H1 (cell line): ENCODE results near the gene CWC27. TPM values are rescaled to one million over a fixed set of nuclear protein-coding genes. Genes with fewer than 3 reads are reported as not detected.

ENCODE experiments used
- CTCF ChIA-PET: fragments of 300-600 bp; sonication (Branson Sonifier 250); formaldehyde crosslinking; loops from one replicate; lab custom pipeline; 2021; ENCODE audit not compliant: partially characterized antibody; lab: Charles Lee
- POLR2A ChIA-PET: fragments of 300-600 bp; sonication (Branson Sonifier 250); formaldehyde crosslinking; loops from one replicate; lab custom pipeline; 2021; ENCODE audit warnings: inconsistent platforms; ENCODE audit not compliant: partially characterized antibody; lab: Charles Lee
- DNase-seq, 2 experiments: peaks; one replicate each; pipeline versions ENCODE4 v3.0.0 to v3.0.0-alpha.2; 2010 to 2022; ENCODE audit warnings: low spot score in 2 of 2, low read depth in 1 of 2, mixed read lengths in 1 of 2
- FAIRE-seq: peaks from 2 replicates; lab custom pipeline; 2011; peaks lifted over from hg19 to GRCh38; lab: Jason Lieb, UNC
- H2AFZ ChIP-seq: 2 replicates; pipeline ENCODE4 v1.8.1; 2012; ENCODE audit warnings: low read length, inconsistent platforms
- H2AK5ac ChIP-seq: 2 replicates; pipeline ENCODE4 v1.6.1; 2013; ENCODE audit warnings: low read depth, low read length
- H2BK120ac ChIP-seq: replicated peaks from 2 replicates; pipeline ENCODE3; 2013; ENCODE audit warnings: low read depth, low read length, inconsistent platforms
- H2BK12ac ChIP-seq: 2 replicates; pipeline ENCODE4 v1.6.1; 2013; ENCODE audit warnings: low read depth, low read length
- H2BK15ac ChIP-seq: 2 replicates; pipeline ENCODE4 v1.6.1; 2013; ENCODE audit warnings: low read length
- H2BK20ac ChIP-seq: 2 replicates; pipeline ENCODE4 v1.6.1; 2013; ENCODE audit warnings: low read length
- H2BK5ac ChIP-seq: 2 replicates; pipeline ENCODE4 v1.6.1; 2013; ENCODE audit warnings: low read depth, low read length
- H3K14ac ChIP-seq: 2 replicates; pipeline ENCODE4 v1.6.1; 2013; ENCODE audit warnings: inconsistent platforms; ENCODE audit not compliant: insufficient read length
- H3K18ac ChIP-seq: 2 replicates; pipeline ENCODE4 v1.6.1; 2013; ENCODE audit warnings: low read length; ENCODE audit errors: extremely low read depth
- H3K23ac ChIP-seq: 2 replicates; pipeline ENCODE4 v1.6.1; 2013; ENCODE audit warnings: inconsistent platforms; ENCODE audit not compliant: insufficient read length
- H3K23me2 ChIP-seq: 2 replicates; pipeline ENCODE4 v1.6.1; 2013; ENCODE audit warnings: low read depth, low read length
- H3K27ac ChIP-seq: 2 replicates; pipeline ENCODE4 v1.6.1; 2011; ENCODE audit warnings: low read depth, low read length, inconsistent platforms
- H3K27me3 ChIP-seq, 4 experiments: replicated peaks in 1 of 4; 1 replicate in 1 of 4; 2 replicates in 3 of 4; pipeline versions ENCODE4 v1.6.1 to v1.8.1; 2011 to 2013; ENCODE audit warnings: low read length in 3 of 4, mild to moderate bottlenecking in 3 of 4, inconsistent platforms in 2 of 4, mixed read lengths in 2 of 4, moderate library complexity in 1 of 4; ENCODE audit not compliant: control insufficient read depth in 3 of 4, insufficient read depth in 3 of 4; ENCODE audit errors: extremely low read depth in 1 of 4
- H3K36me3 ChIP-seq, 4 experiments: 2 replicates each; pipeline versions ENCODE4 v1.6.1 to v1.8.1; 2011 to 2013; ENCODE audit warnings: mild to moderate bottlenecking in 4 of 4, low read length in 3 of 4, moderate library complexity in 2 of 4, control low read depth in 1 of 4, inconsistent platforms in 1 of 4; ENCODE audit not compliant: insufficient read depth in 4 of 4, control insufficient read depth in 2 of 4
- H3K4ac ChIP-seq: replicated peaks from 2 replicates; pipeline ENCODE3; 2013; ENCODE audit warnings: low read length, low read depth, mixed read lengths, inconsistent platforms; ENCODE audit not compliant: insufficient read length
- H3K4me1 ChIP-seq, 4 experiments: replicated peaks in 1 of 4; 1 replicate in 1 of 4; 2 replicates in 3 of 4; pipeline versions ENCODE4 v1.6.1 to v1.8.1; 2011 to 2013; ENCODE audit warnings: low read length in 3 of 4, inconsistent platforms in 2 of 4, mixed read lengths in 1 of 4; ENCODE audit not compliant: insufficient read depth in 4 of 4, control insufficient read depth in 3 of 4
- H3K4me2 ChIP-seq, 2 experiments: 2 replicates each; pipeline versions ENCODE4 v1.6.1 to v1.8.1; 2011 to 2013; ENCODE audit warnings: low read depth in 2 of 2, low read length in 2 of 2, control low read depth in 1 of 2, inconsistent platforms in 1 of 2, mild to moderate bottlenecking in 1 of 2; ENCODE audit not compliant: insufficient read depth in 1 of 2
- H3K4me3 ChIP-seq, 4 experiments: fragments of 200-600, 300-600 bp in 1 of 4; sonication (generic), shearing (Covaris generic), sonication (Bioruptor Twin) in 1 of 4; 2 replicates each; pipeline versions ENCODE4 v1.5.1 to v1.8.1; 2011 to 2016; ENCODE audit warnings: low read length in 4 of 4, low read depth in 3 of 4, control low read depth in 2 of 4, inconsistent platforms in 2 of 4, mild to moderate bottlenecking in 2 of 4, mixed read lengths in 1 of 4, moderate library complexity in 1 of 4; ENCODE audit not compliant: insufficient read depth in 2 of 4; ENCODE audit errors: extremely low read depth in 1 of 4
- H3K56ac ChIP-seq: replicated peaks from 2 replicates; pipeline ENCODE3; 2013; ENCODE audit warnings: low read depth, mild to moderate bottlenecking, mixed read lengths, low read length, inconsistent platforms; ENCODE audit not compliant: insufficient read length
- H3K79me1 ChIP-seq: 2 replicates; pipeline ENCODE4 v1.6.1; 2013; ENCODE audit warnings: low read depth, low read length, control low read depth
- H3K79me2 ChIP-seq, 2 experiments: 2 replicates each; pipeline versions ENCODE4 v1.6.1 to v1.8.1; 2012 to 2013; ENCODE audit warnings: low read length in 2 of 2, mild to moderate bottlenecking in 2 of 2, inconsistent platforms in 1 of 2; ENCODE audit not compliant: insufficient read depth in 2 of 2, control insufficient read depth in 1 of 2
- H3K9ac ChIP-seq, 4 experiments: replicated peaks in 1 of 4; 1 replicate in 1 of 4; 2 replicates in 3 of 4; pipeline versions ENCODE4 v1.6.1 to v1.8.1; 2011 to 2013; ENCODE audit warnings: low read depth in 3 of 4, low read length in 3 of 4, control low read depth in 2 of 4, mild to moderate bottlenecking in 2 of 4, moderate library complexity in 2 of 4, inconsistent platforms in 1 of 4; ENCODE audit errors: extremely low read depth in 1 of 4
- H3K9me3 ChIP-seq, 2 experiments: 2 replicates each; pipeline versions ENCODE4 v1.6.1 to v1.8.1; 2012 to 2013; ENCODE audit warnings: mild to moderate bottlenecking in 2 of 2, moderate library complexity in 2 of 2, control low read depth in 1 of 2, inconsistent platforms in 1 of 2, low read depth in 1 of 2, low read length in 1 of 2, mixed read lengths in 1 of 2; ENCODE audit not compliant: insufficient read depth in 2 of 2
- H4K20me1 ChIP-seq, 2 experiments: replicated peaks in 1 of 2; 2 replicates each; pipeline versions ENCODE3 to v1.8.1; 2011 to 2013; ENCODE audit warnings: inconsistent platforms in 2 of 2, low read length in 2 of 2, mild to moderate bottlenecking in 1 of 2; ENCODE audit not compliant: insufficient read depth in 2 of 2, control insufficient read depth in 1 of 2
- H4K5ac ChIP-seq: 2 replicates; pipeline ENCODE4 v1.6.1; 2013; ENCODE audit warnings: low read length, low read depth, mixed read lengths, inconsistent platforms; ENCODE audit not compliant: insufficient read length
- H4K8ac ChIP-seq: 2 replicates; pipeline ENCODE4 v1.8.0; 2013; ENCODE audit warnings: mild to moderate bottlenecking, moderate library complexity, low read length, inconsistent platforms; ENCODE audit not compliant: insufficient read depth; ENCODE audit errors: extremely low read depth
- H4K91ac ChIP-seq: replicated peaks from 2 replicates; pipeline ENCODE3; 2013; ENCODE audit warnings: low read length, mixed read lengths, inconsistent platforms; ENCODE audit not compliant: insufficient read length
- ATF2 ChIP-seq: IDR thresholded peaks from 2 replicates; pipeline ENCODE4 v1.6.1; 2012; ENCODE audit warnings: low read length, inconsistent platforms
- ATF3 ChIP-seq: IDR thresholded peaks from 2 replicates; pipeline ENCODE4 v1.6.1; 2011; ENCODE audit warnings: low read depth, mild to moderate bottlenecking, low read length; ENCODE audit not compliant: insufficient read depth
- BCL11A ChIP-seq, 2 experiments: IDR thresholded peaks; one replicate each; pipeline ENCODE4 v1.6.1; 2011; ENCODE audit warnings: low read depth in 2 of 2, low read length in 2 of 2, mild to moderate bottlenecking in 2 of 2
- CHD1 ChIP-seq: IDR thresholded peaks from 2 replicates; pipeline ENCODE4 v1.6.1; 2012; ENCODE audit warnings: low read depth, low read length, improper control_type of control experiment
- EP300 ChIP-seq, 2 experiments: IDR thresholded peaks; 1 replicate in 1 of 2; 2 replicates in 1 of 2; pipeline ENCODE4 v1.6.1; 2011 to 2012; ENCODE audit warnings: low read depth in 2 of 2, low read length in 2 of 2, mild to moderate bottlenecking in 2 of 2, borderline replicate concordance in 1 of 2, inconsistent platforms in 1 of 2, moderate library complexity in 1 of 2
- POLR2AphosphoS5 ChIP-seq: IDR thresholded peaks from 2 replicates; pipeline ENCODE4 v1.6.1; 2011; ENCODE audit warnings: low read depth, low read length
- POU5F1 ChIP-seq: IDR thresholded peaks from 2 replicates; pipeline ENCODE4 v1.6.1; 2011; ENCODE audit warnings: low read depth, mild to moderate bottlenecking, low read length, moderate library complexity
- RXRA ChIP-seq: IDR thresholded peaks from 2 replicates; pipeline ENCODE4 v1.6.1; 2011; ENCODE audit warnings: low read depth, mild to moderate bottlenecking, low read length, moderate library complexity; ENCODE audit not compliant: insufficient read depth
- SUZ12 ChIP-seq: fragments of 200-600 bp; sonication (generic); IDR thresholded peaks from 2 replicates; pipeline ENCODE4 v1.6.1; 2012; ENCODE audit warnings: mild to moderate bottlenecking, inconsistent platforms, low read length, moderate library complexity, mixed read lengths
- polyA plus RNA-seq, 7 experiments: library from polyadenylated mRNA; depleted of rRNA in 3 of 7; stranded (reverse) in 5 of 7; unstranded in 2 of 7; fragments of >200 nt in 5 of 7; fragments of 200-250 nt in 2 of 7; gene quantifications; 1 replicate in 5 of 7; 2 replicates in 1 of 7; 4 replicates in 1 of 7; pipeline versions ENCODE4 v1.2.1 to v1.2.3, GENCODE V29; 2011 to 2013; ENCODE audit warnings: missing spikeins in 2 of 7, mixed read lengths in 2 of 7
- total RNA-seq: library from RNA; stranded (reverse); fragmentation: NEBNext Ultra II Directional; extraction: Animal tissue kit (Norgen Biotek cat#: 25700); gene quantifications from 2 replicates; pipeline ENCODE4 v1.2.1, GENCODE V29; 2021

Gene CWC27
- total and polyA plus RNA-seq, 2 of the 8 experiments (the other 6 are each of a cell fraction or from before 2014, with no cell fraction given) = 24.9 to 43.4 TPM

GRCh38 chr5:65022932-65023331, 254.2 kb downstream of the CWC27 start:
- no peak overlapping the region for H2BK5ac ChIP-seq
- no peak overlapping the region for H4K8ac ChIP-seq
- H2BK120ac ChIP-seq = no peak overlapping the region
- ChIA-PET POLR2A (no interaction called here), CTCF (no interaction called here)
- H3K36me3 ChIP-seq = no peaks in the 10 kb centered on the region
- H2AFZ ChIP-seq = no peak overlapping the region
- no peak overlapping the region for H3K9ac ChIP-seq
- no peak overlapping the region for H2BK12ac ChIP-seq
- FAIRE-seq = no peak
- no peaks in the 10 kb centered on the region for H3K4me1 ChIP-seq
- H3K4me3 ChIP-seq = no peak overlapping the region
- H2BK20ac ChIP-seq = no peak overlapping the region
- H3K9me3 ChIP-seq = no peaks in the 10 kb centered on the region
- no peak overlapping the region for H3K23ac ChIP-seq
- no peak overlapping the region for H3K4ac ChIP-seq
- no peak overlapping the region for H3K18ac ChIP-seq
- no peak overlapping the region for H3K27ac ChIP-seq
- no peak overlapping the region for H4K91ac ChIP-seq
- no peak for DNase-seq
- H3K4me2 ChIP-seq = no peak overlapping the region
- H3K23me2 ChIP-seq = no peaks in the 10 kb centered on the region
- TF ChIP-seq POU5F1 = no peak
- no peak for TF ChIP-seq EP300 (IDR thresholded peaks at IDR 0.05; ENCODE audit: borderline replicate concordance in 1 of 2, low read depth in 2 of 2, low read length in 2 of 2)
- no peak for TF ChIP-seq RXRA
- TF ChIP-seq SUZ12 = no peak
- TF ChIP-seq CHD1 = no peak
- TF ChIP-seq BCL11A (IDR thresholded peaks at IDR 0.05; ENCODE audit: low read depth in 2 of 2, low read length in 2 of 2) = no peak
- TF ChIP-seq ATF3 = no peak
- TF ChIP-seq ATF2 = no peak
- TF ChIP-seq POLR2AphosphoS5 = no peak
- no peak overlapping the region for H4K5ac ChIP-seq
- no peak overlapping the region for H3K56ac ChIP-seq
- H2BK15ac ChIP-seq = no peak overlapping the region
- H3K14ac ChIP-seq = no peak overlapping the region
- H3K27me3 ChIP-seq = no peaks in the 10 kb centered on the region
- H4K20me1 ChIP-seq = no peaks in the 10 kb centered on the region
- H3K79me2 ChIP-seq = no peaks in the 10 kb centered on the region
- no peak overlapping the region for H2AK5ac ChIP-seq
- H3K79me1 ChIP-seq = no peaks in the 10 kb centered on the region
